22Rv1 (cell line): Measurements from ENCODE around the gene TMEM190.

ENCODE experiments used
- H3K27ac ChIP-seq: fragments of 450-650 bp; 2 replicates; pipeline ENCODE4 v1.5.1; 2017
- CTCF ChIP-seq: fragments of 450-650 bp; IDR thresholded peaks from 2 replicates; pipeline ENCODE4 v1.5.1; 2017; ENCODE audit warnings: mild to moderate bottlenecking
- ZFX ChIP-seq: fragments of 450-650 bp; IDR thresholded peaks from 2 replicates; pipeline ENCODE4 v1.6.1; 2017; ENCODE audit warnings: antibody characterized with exemption, borderline replicate concordance

The TMEM190 gene

GRCh38 chr19:55340784-55341147 lies 35.9 kb upstream of the TMEM190 start:
- H3K27ac ChIP-seq = peak overlapping the region; percentile 97
- TF ChIP-seq CTCF = no peak
- no peak for TF ChIP-seq ZFX

GRCh38 chr19:55341171-55341588 lies 35.4 kb upstream of the TMEM190 start:
- TF ChIP-seq CTCF = no peak
- TF ChIP-seq ZFX = no peak
- peak overlapping the region; percentile 97 for H3K27ac ChIP-seq

- TF ChIP-seq CTCF (no peak), ZFX (no peak)
- H3K27ac ChIP-seq = peak overlapping the region; percentile 97
Observed at GRCh38 chr19:55341595-55342531, 34.8 kb upstream of the TMEM190 start.

- no peak for TF ChIP-seq CTCF
- no peak for TF ChIP-seq ZFX
- no peak overlapping the region for H3K27ac ChIP-seq
Observed at GRCh38 chr19:55344444-55344843, 32.2 kb upstream of the TMEM190 start.

- peak overlapping the region; percentile 15; the same call in 1 of the 2 replicates for H3K27ac ChIP-seq
- TF ChIP-seq ZFX (no peak), CTCF (no peak)
Observed at GRCh38 chr19:55345101-55345817, 31.4 kb upstream of the TMEM190 start.

GRCh38 chr19:55345818-55346724 lies 30.6 kb upstream of the TMEM190 start:
- TF ChIP-seq ZFX = no peak
- TF ChIP-seq CTCF = no peak
- peak overlapping the region; percentile 15; the same call in 1 of the 2 replicates for H3K27ac ChIP-seq
